GM13977 (cell line): ENCODE measurements around the gene RGS19.

Experiments
- DNase-seq: peaks from one replicate; pipeline ENCODE4 v3.0.0; 2012; ENCODE audit warnings: low spot score
- in situ Hi-C: fragments of 300-500 bp; cut with MboI; formaldehyde crosslinking; loops from one replicate; pipeline ENCODE4 v1.12.0; 2022; ENCODE audit warnings: low sequenced_read_pairs, low pct_unique_long_range_greater_than_20kb, mixed read lengths, inconsistent platforms; ENCODE audit not compliant: unreplicated experiment
- TF ChIP-seq, protein P1 (sequence below): IDR thresholded peaks from 2 replicates; pipeline ENCODE4 v1.5.1; 2012; ENCODE audit warnings: mild to moderate bottlenecking, control low read depth; ENCODE audit not compliant: insufficient read depth; ENCODE audit errors: extremely low read depth, missing control alignments

RGS19 gene

DNA sequence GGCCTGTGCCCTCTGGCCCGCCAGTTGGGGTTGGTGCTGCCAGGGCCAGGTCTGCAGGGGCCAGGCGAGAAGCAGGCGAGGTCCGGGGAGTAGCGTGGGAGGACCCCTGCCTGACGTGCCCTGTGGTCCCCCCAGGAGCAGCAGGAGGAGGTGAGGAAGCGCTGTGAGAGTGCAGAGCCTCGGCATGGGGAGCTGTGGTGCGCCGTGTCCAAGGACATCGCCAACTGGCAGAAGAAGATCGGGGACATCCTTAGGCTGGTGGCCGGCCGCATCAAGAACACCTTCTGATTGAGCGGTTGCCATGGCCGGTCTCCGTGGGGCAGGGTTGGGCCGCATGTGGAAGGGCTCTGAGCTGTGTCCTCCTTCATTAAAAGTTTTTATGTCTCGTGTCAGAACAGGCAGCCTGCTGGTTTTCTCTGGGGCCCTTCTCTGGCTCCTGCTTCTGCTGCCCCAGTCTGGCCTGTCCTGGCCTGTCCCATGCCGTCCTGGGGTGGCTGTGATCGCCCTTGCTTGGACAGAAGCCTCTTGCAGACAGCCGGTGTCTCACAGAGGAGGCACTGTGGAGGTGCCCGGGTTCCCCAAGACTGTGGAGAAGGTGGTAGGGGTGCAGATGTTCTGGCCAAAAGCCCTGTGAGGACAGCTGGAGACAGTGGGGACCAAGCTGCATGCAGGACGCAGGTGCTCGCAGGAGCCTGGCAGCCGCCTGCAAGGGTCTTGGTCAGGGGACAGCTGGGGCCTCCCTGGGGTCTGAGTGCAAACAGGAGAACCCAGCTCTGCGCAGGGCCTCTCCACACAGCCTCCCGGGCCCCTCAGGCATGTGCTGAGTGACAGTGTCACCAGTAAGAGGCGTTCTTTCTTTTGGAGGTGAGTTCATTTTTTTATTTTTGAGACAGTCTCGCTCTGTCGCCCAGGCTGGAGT is 46.4 kb downstream of the RGS19 start:
- no peak for DNase-seq
- TF ChIP-seq, protein P1, sequence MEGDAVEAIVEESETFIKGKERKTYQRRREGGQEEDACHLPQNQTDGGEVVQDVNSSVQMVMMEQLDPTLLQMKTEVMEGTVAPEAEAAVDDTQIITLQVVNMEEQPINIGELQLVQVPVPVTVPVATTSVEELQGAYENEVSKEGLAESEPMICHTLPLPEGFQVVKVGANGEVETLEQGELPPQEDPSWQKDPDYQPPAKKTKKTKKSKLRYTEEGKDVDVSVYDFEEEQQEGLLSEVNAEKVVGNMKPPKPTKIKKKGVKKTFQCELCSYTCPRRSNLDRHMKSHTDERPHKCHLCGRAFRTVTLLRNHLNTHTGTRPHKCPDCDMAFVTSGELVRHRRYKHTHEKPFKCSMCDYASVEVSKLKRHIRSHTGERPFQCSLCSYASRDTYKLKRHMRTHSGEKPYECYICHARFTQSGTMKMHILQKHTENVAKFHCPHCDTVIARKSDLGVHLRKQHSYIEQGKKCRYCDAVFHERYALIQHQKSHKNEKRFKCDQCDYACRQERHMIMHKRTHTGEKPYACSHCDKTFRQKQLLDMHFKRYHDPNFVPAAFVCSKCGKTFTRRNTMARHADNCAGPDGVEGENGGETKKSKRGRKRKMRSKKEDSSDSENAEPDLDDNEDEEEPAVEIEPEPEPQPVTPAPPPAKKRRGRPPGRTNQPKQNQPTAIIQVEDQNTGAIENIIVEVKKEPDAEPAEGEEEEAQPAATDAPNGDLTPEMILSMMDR: no peak
- in situ Hi-C loops: no loop called here

DNA sequence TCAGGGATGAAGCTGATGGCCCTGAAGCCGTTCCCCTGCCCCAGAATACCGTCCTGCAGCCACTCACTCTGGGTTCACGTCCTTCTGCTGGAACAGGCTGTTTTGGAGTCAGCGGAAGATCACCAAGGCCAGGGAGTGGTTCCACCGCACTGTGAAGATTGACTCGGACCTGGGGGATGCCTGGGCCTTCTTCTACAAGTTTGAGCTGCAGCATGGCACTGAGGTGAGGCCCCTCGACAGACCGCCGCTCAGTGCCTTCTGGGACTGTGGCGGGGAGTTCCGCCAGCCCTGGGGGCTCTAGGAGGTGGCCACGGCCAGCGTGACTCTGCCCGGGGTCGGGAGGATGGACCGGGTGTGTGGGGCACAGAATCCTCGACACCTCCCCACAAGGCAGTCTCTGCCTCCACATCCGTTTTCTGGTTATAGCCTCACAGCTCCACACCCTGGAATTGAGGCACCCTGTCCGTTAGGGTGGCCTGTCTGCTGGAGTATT is 47.5 kb downstream of the RGS19 start:
- in situ Hi-C loops: no loop called here
- DNase-seq: no peak
- TF ChIP-seq, protein P1: no peak

DNA sequence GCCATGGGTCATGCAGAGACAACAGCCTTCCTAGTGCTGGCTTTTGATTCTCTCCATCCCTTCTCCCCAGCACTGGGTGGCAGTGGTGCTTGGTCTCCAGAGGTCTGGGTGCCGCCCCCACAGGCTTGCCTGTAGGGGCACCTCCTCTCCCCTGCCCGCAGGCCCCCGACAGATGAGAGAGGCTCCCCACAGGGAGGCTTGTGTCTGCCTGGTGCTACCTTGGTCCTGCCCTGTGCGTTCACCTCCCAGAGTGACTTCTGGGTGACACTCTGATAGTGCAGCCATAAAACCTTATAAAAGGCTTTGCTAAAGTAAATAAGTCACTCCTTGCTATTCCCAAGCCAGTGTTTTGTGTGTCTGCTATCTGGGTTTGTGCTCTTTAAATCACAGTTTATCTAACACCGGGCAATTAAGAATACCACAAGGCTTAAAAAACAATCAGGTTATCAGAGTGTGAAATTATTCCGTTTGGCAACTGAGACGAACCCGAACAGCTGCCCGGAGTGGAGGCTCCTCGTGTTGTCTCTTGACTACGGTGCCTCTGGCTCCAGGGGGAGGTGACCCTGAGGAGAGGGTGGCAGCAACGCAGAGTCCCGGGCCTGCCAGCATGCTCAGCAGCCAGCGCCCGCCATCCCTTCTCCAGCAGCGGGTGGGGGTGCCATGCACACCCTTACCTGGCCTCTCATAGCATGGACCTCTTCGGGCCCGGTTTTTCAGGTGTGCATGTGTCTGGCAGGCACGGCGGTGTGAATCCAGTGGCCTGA is 48.8 kb downstream of the RGS19 start:
- in situ Hi-C loops: no loop called here
- TF ChIP-seq, protein P1: no peak
- no peak for DNase-seq

DNA sequence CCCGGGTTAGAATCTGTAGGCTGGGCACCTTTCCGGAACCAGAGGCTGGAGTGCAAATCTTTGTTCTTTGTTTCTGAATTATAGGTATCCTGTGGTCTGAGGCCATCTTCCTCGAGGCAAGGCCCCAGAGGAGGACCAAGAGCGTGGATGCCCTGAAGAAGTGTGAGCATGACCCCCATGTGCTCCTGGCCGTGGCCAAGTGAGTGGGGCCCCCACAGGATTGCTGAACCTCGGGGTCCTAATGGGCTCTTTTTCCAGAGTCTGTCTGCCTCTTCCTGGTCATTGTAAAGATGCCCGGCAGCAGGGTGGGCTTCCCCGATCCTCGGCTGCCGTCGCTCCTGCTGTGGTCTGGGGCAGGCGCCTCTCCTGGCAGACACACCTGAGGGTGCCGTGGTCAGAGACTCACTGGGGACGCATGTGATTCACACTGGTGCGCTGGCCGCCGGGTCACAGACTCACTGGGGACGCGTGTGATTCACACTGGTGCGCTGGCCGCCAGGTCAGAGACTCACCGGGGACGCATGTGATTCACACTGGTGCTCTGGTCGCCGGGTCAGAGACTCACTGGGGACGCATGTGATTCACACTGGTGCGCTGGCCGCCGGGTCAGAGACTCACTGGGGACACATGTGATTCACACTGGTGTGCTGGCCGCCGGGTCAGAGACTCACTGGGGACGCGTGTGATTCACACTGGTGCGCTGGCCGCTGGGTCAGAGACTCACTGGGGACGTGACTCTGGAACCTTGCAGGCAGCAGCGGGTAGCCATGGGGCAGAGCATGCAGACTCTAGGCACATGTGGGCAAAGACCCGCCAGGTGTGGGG is 49.8 kb downstream of the RGS19 start:
- DNase-seq: no peak
- in situ Hi-C loops: no loop called here
- TF ChIP-seq, protein P1: no peak

- DNase-seq: no peak
- TF ChIP-seq, protein P1: no peak
Observed at GRCh38 chr20:64027981-64028685, 51.2 kb downstream of the RGS19 start.

More at GRCh38 chr20:64027981-64028685, 51.2 kb downstream of the RGS19 start:
- in situ Hi-C loops: no loop called here
